ENCODE results near the gene MIA3.
"Not testable (repeated sequence)": the region's sequence is repeated elsewhere in the genome, so short reads cannot be mapped to it uniquely, and the experiment has no call there.

MIA3 gene

GRCh38 chr1:222663431-222663934 lies 45.6 kb downstream of the MIA3 start:
- no peak for DNase-seq (ENCODE audit: low spot score)

GRCh38 chr1:222665964-222666363 lies 48.1 kb downstream of the MIA3 start:
- no peak for DNase-seq (ENCODE audit: low spot score)

- not testable (repeated sequence) for DNase-seq (ENCODE audit: low spot score)
These were observed 50.3 kb downstream of the MIA3 start for GRCh38 chr1:222668184-222668583.

GRCh38 chr1:222669107-222669506 lies 51.2 kb downstream of the MIA3 start:
- DNase-seq (ENCODE audit: low spot score), result not testable (repeated sequence)

GRCh38 chr1:222670110-222670509 lies 52.2 kb downstream of the MIA3 start:
- no peak for DNase-seq (ENCODE audit: low spot score)

- no peak for DNase-seq (ENCODE audit: low spot score)
These were observed 62.2 kb downstream of the MIA3 start for GRCh38 chr1:222680080-222680479.

GRCh38 chr1:222691016-222691415 lies 73.1 kb downstream of the MIA3 start:
- DNase-seq (ENCODE audit: low spot score), result no peak

GRCh38 chr1:222694927-222695326 lies 77.0 kb downstream of the MIA3 start:
- DNase-seq (ENCODE audit: low spot score), result no peak

- no peak for DNase-seq (ENCODE audit: low spot score)
These were observed 78.8 kb downstream of the MIA3 start for GRCh38 chr1:222696741-222697140.

GRCh38 chr1:222697203-222697602 lies 79.3 kb downstream of the MIA3 start:
- no peak for DNase-seq (ENCODE audit: low spot score)

GRCh38 chr1:222697826-222698225 lies 79.9 kb downstream of the MIA3 start:
- DNase-seq (ENCODE audit: low spot score), result no peak

- DNase-seq (ENCODE audit: low spot score), result no peak
These were observed 84.3 kb downstream of the MIA3 start for GRCh38 chr1:222702210-222702609.

- DNase-seq (ENCODE audit: low spot score), result no peak
These were observed 86.4 kb downstream of the MIA3 start for GRCh38 chr1:222704260-222704659.

GRCh38 chr1:222706815-222707214 lies 88.9 kb downstream of the MIA3 start:
- DNase-seq (ENCODE audit: low spot score), result no peak

- DNase-seq (ENCODE audit: low spot score), result no peak
These were observed 91.8 kb downstream of the MIA3 start for GRCh38 chr1:222709700-222710153.

GRCh38 chr1:222711319-222712252 lies 93.7 kb downstream of the MIA3 start:
- peak; percentile 47 for DNase-seq (ENCODE audit: low spot score)

- peak; percentile 89 for DNase-seq (ENCODE audit: low spot score)
These were observed 94.6 kb downstream of the MIA3 start, which contains the start of the genes AIDA and BROX for GRCh38 chr1:222712253-222713090. AIDA (minus strand) TSS chr1:222712491; CDS start chr1:222712317, 174 bp downstream. BROX (plus strand) TSS chr1:222712564; CDS start chr1:222715700, 3,136 bp downstream.

- peak; percentile 86 for DNase-seq (ENCODE audit: low spot score)
These were observed 95.4 kb downstream of the MIA3 start for GRCh38 chr1:222713091-222713961.

- no peak for DNase-seq (ENCODE audit: low spot score)
These were observed 98.5 kb downstream of the MIA3 start for GRCh38 chr1:222716393-222716792.
